Activated naive CD4-positive, alpha-beta T cell treated with anti-CD3 and anti-CD28 coated beads for 36 hours (primary cell): ENCODE measurements around the gene CCDC85B. TPM values are rescaled to one million over a fixed set of nuclear protein-coding genes. Genes with fewer than 3 reads are reported as not detected.
A peak's percentile ranks its signal among the peaks of the same experiment; 100 is the strongest.

Experiments
- CTCF ChIA-PET: fragments of 350-600 bp; sonication (Branson Sonifier 250); formaldehyde crosslinking; loops from one replicate; lab custom pipeline; 2021; ENCODE audit warnings: antibody characterized with exemption; lab: Charles Lee
- DNase-seq: peaks from one replicate; pipeline ENCODE4 v3.0.0-alpha.2; 2020
- H3K27ac Mint-ChIP-seq: one replicate; pipeline ENCODE4 v1.8.0; 2021; ENCODE audit warnings: mild to moderate bottlenecking, mixed read lengths
- H3K27me3 Mint-ChIP-seq: one replicate; pipeline ENCODE4 v1.8.0; 2021; ENCODE audit warnings: low read depth, mixed read lengths
- H3K36me3 Mint-ChIP-seq: one replicate; pipeline ENCODE4 v1.8.0; 2021; ENCODE audit warnings: low read depth, mixed read lengths
- H3K4me1 Mint-ChIP-seq: one replicate; pipeline ENCODE4 v1.8.0; 2021; ENCODE audit warnings: low read depth, mixed read lengths
- H3K4me3 Mint-ChIP-seq: one replicate; pipeline ENCODE4 v1.8.0; 2021; ENCODE audit warnings: mild to moderate bottlenecking, moderate library complexity, mixed read lengths
- H3K9me3 Mint-ChIP-seq: one replicate; pipeline ENCODE4 v1.8.0; 2021; ENCODE audit warnings: mixed read lengths
- intact Hi-C: fragments of 100-400 bp; cut with micrococcal nuclease; formaldehyde crosslinking; loops from one replicate; pipeline ENCODE4 v1.15.1; 2023
- total RNA-seq, 2 experiments: library from RNA; stranded (reverse); gene quantifications; one replicate each; pipeline ENCODE4 v1.2.3, GENCODE V29; 2021

The CCDC85B gene
- total RNA-seq, 2 experiments from 2014 or later: 27.6 to 29.0 TPM

DNA sequence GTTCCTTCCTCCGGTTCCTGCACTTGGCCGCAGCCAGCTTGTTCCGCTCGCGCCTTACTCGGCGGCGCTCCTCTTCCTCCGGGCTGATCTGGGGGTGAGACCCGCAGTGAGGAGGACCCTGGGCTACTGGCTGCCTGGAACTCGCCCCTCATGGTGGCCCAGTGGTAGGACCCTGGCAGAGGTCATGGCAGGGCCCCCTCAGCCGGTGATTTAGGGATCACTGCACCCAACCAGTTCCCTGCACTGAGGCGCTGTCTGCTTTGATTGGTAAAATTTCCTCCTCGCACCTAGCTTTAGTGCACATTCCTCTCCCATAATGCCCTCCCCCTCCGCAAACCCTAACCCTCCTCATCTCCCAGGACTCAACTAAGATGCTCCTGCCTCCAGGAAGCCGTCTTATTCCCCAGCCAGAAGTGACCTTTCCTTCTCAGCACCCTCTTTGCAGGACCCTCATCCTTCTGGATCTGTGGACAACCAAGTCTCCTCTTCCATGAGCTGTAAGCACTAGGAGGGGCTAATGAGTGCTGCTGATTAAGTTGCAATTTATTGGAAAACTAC is 3.6 kb downstream of the CCDC85B start:
- Mint-ChIP-seq H3K27me3 (no peaks in the 10 kb centered on the region), H3K27ac (peak overlapping the region; percentile 83), H3K4me3 (peak overlapping the region; percentile 74), H3K4me1 (peaks cover 73% of the 10 kb centered on the region), H3K9me3 (no peaks in the 10 kb centered on the region), H3K36me3 (peaks cover 35% of the 10 kb centered on the region)
- CTCF ChIA-PET: interaction anchor here (0.7 to 14.7 kb wide), 6 partner anchors 9 to 388 kb away, joined by 3 to 178 read pairs (median 30); partner anchors contain the start of genes CFL1 and MUS81
- peak; percentile 53 for DNase-seq
- intact Hi-C loops: loop anchor here (5.0 to 10.0 kb wide), 3 partner anchors 158 to 241 kb away; partner anchors contain the start of genes PACS1 and SF3B2

- peaks cover 35% of the 10 kb centered on the region for H3K36me3 Mint-ChIP-seq
- no peaks in the 10 kb centered on the region for H3K27me3 Mint-ChIP-seq
- CTCF ChIA-PET: interaction anchor here (6.8 kb wide), 1 partner anchor 11 kb away, joined by 52 read pairs; no protein-coding TSS in a partner anchor
- no peak overlapping the region for H3K4me3 Mint-ChIP-seq
- H3K27ac Mint-ChIP-seq: peak overlapping the region; percentile 42
- intact Hi-C loops: loop anchor here (10.0 kb wide), 1 partner anchor 239 kb away; no protein-coding TSS in a partner anchor
- peaks cover 61% of the 10 kb centered on the region for H3K4me1 Mint-ChIP-seq
- no peak for DNase-seq
- no peaks in the 10 kb centered on the region for H3K9me3 Mint-ChIP-seq
Measured at GRCh38 chr11:65895482-65895981, 5.1 kb downstream of the CCDC85B start.

GRCh38 chr11:65896034-65896999 is 5.8 kb downstream of the CCDC85B start:
- CTCF ChIA-PET: interaction anchor here (0.8 to 6.8 kb wide), 6 partner anchors 7 to 126 kb away, joined by 3 to 52 read pairs (median 4); partner anchors contain the start of genes CCDC85B, FIBP and MUS81
- H3K4me1 Mint-ChIP-seq: peaks cover 63% of the 10 kb centered on the region
- peaks cover 35% of the 10 kb centered on the region for H3K36me3 Mint-ChIP-seq
- no peak overlapping the region for H3K4me3 Mint-ChIP-seq
- H3K27ac Mint-ChIP-seq: peak overlapping the region; percentile 42
- H3K9me3 Mint-ChIP-seq: no peaks in the 10 kb centered on the region
- H3K27me3 Mint-ChIP-seq: no peaks in the 10 kb centered on the region
- intact Hi-C loops: loop anchor here (10.0 kb wide), 1 partner anchor 238 kb away; no protein-coding TSS in a partner anchor
- peak; percentile 56 for DNase-seq

- H3K4me1 Mint-ChIP-seq: peaks cover 60% of the 10 kb centered on the region
Measured at GRCh38 chr11:65897020-65897471, 6.6 kb downstream of the CCDC85B start.

DNA sequence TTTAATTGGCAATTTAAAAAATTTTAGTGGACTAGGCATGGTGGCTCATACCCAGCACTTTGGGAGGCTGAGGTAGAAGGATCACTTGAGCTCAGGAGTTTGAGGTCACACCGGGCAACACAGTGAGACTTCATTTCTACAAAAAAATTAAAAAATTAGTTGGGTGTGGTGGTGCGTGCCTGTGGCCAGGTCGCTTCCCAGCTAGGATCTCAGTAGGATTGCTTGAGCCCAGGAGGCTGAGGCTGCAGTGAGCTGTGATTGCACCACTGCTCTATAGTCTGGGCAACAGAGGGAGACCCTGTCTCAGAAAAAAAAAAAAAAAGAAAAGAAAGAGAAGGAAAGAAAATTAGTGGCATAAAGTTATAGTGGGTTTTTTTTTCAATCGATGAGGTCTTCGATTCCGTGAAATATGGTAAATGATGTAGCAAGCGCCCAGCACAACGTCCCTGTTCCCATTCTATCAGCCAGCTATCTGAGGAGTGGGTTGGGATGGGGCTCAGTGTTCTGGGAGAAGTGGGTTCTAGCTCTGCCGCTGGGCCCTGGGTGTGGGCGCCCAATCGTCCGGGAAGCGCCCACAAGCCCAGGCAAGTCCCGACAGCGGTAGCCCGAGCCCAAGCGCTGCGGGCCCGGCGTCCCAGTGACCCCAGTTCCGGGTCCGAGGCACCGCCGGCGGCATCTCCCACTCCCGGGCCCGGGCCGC is 8.3 kb downstream of the CCDC85B start:
- Mint-ChIP-seq H3K4me3 (peak overlapping the region; percentile 83), H3K9me3 (no peaks in the 10 kb centered on the region), H3K27me3 (no peaks in the 10 kb centered on the region), H3K27ac (peak overlapping the region; percentile 86), H3K4me1 (peaks cover 43% of the 10 kb centered on the region), H3K36me3 (peaks cover 24% of the 10 kb centered on the region)
- DNase-seq: no peak
- intact Hi-C loops: loop anchor here (10.0 kb wide), 1 partner anchor 236 kb away; no protein-coding TSS in a partner anchor
- CTCF ChIA-PET: interaction anchor here (0.6 to 6.8 kb wide), 7 partner anchors 9 to 104 kb away, joined by 4 to 52 read pairs (median 5); partner anchors contain the start of genes BANF1, CCDC85B, FIBP and MUS81

More at GRCh38 chr11:65897020-65897471, 6.6 kb downstream of the CCDC85B start:
- CTCF ChIA-PET: interaction anchor here (0.8 to 6.8 kb wide), 6 partner anchors 8 to 125 kb away, joined by 3 to 52 read pairs (median 4); partner anchors contain the start of genes CCDC85B, FIBP and MUS81
- H3K27me3 Mint-ChIP-seq: no peaks in the 10 kb centered on the region
- H3K27ac Mint-ChIP-seq: peak overlapping the region; percentile 42
- peaks cover 32% of the 10 kb centered on the region for H3K36me3 Mint-ChIP-seq
- no peak for DNase-seq
- H3K9me3 Mint-ChIP-seq: no peaks in the 10 kb centered on the region
- intact Hi-C loops: loop anchor here (10.0 kb wide), 1 partner anchor 238 kb away; no protein-coding TSS in a partner anchor
- H3K4me3 Mint-ChIP-seq: peak overlapping the region; percentile 39

GRCh38 chr11:65899356-65900124 is 9.1 kb downstream of the CCDC85B start:
- peak overlapping the region; percentile 83 for H3K4me3 Mint-ChIP-seq
- peak overlapping the region; percentile 79 for H3K27ac Mint-ChIP-seq
- CTCF ChIA-PET: interaction anchor here (0.7 to 2.6 kb wide), 5 partner anchors 9 to 146 kb away, joined by 4 to 16 read pairs (median 5); partner anchors contain the start of genes BANF1, CCDC85B and FIBP
- H3K4me1 Mint-ChIP-seq: peaks cover 36% of the 10 kb centered on the region
- DNase-seq: peak; percentile 86
- peaks cover 2% of the 10 kb centered on the region for H3K27me3 Mint-ChIP-seq
- intact Hi-C loops: loop anchor here (1.0 to 10.0 kb wide), 8 partner anchors 11 to 284 kb away; partner anchors contain the start of genes C11orf68, DRAP1, FIBP and PCNX3
- peaks cover 24% of the 10 kb centered on the region for H3K36me3 Mint-ChIP-seq
- no peaks in the 10 kb centered on the region for H3K9me3 Mint-ChIP-seq

DNA sequence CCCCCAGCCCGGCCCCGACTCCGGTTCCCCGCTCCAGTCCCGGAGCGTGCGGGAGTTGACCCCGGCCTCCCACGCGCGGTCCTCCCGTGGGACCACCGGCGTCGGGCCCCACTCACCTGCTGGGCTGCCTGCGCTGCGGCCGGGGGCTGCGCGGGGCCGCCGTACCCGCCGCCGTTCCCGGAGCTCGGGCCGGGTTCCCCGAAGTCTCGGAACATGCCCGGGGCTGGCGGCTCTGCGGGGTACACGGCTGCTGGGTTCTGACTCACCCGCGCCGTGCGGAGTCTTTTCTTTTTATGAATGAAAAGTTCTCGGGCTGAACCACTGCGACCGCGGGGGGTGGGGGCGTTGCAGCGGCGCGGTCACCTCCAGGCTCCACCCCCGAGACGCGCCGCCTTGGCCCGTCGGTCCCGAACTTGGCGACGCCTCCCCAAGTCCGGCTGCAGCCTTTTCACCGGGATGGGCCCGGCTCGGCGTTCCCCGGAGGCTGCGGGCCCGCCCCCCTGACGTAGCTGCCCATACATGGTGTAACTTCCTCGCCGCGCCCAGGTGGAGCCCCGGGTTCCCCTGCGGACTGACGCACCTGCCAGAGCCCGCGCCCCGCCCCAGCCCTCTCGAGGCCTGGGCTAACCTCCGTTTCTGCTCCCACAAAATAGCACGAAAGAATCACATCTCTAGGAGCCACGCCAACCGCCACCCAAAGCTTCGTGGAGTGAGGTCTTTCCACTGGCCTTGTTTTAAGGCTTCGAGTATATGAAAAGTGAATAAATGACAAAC is 9.8 kb downstream of the CCDC85B start, which contains the start of gene FOSL1:
FOSL1 (minus strand) TSS at position 264 of the 774 bp plus-strand sequence; CDS start at position 215, 49 bp downstream.
- Mint-ChIP-seq H3K36me3 (peaks cover 21% of the 10 kb centered on the region), H3K4me1 (peaks cover 33% of the 10 kb centered on the region), H3K27ac (peak within 1 kb of the TSS; percentile 79), H3K9me3 (no peaks in the 10 kb centered on the region), H3K4me3 (peak within 1 kb of the TSS; percentile 83), H3K27me3 (peaks cover 2% of the 10 kb centered on the region)
- CTCF ChIA-PET: interaction anchor here (0.6 to 2.6 kb wide), 7 partner anchors 8 to 145 kb away, joined by 3 to 16 read pairs (median 4); partner anchors contain the start of genes CCDC85B and FIBP
- peak; percentile 96 for DNase-seq
- intact Hi-C loops: loop anchor here (1.0 kb wide), 7 partner anchors 12 to 285 kb away; partner anchors contain the start of genes C11orf68, DRAP1, FIBP and PCNX3

GRCh38 chr11:65900899-65901180 is 10.4 kb downstream of the CCDC85B start:
- H3K9me3 Mint-ChIP-seq: no peaks in the 10 kb centered on the region
- peaks cover 2% of the 10 kb centered on the region for H3K27me3 Mint-ChIP-seq
- intact Hi-C loops: loop anchor here (1.0 kb wide), 7 partner anchors 13 to 286 kb away; partner anchors contain the start of genes C11orf68, DRAP1, FIBP and PCNX3
- peaks cover 17% of the 10 kb centered on the region for H3K36me3 Mint-ChIP-seq
- H3K4me3 Mint-ChIP-seq: no peak overlapping the region
- CTCF ChIA-PET: interaction anchor here (0.8 to 2.6 kb wide), 9 partner anchors 8 to 312 kb away, joined by 3 to 16 read pairs (median 4); partner anchors contain the start of genes CCDC85B and FIBP
- no peak for DNase-seq
- no peak overlapping the region for H3K27ac Mint-ChIP-seq
- H3K4me1 Mint-ChIP-seq: peaks cover 28% of the 10 kb centered on the region

- H3K9me3 Mint-ChIP-seq: no peaks in the 10 kb centered on the region
- H3K4me3 Mint-ChIP-seq: no peak overlapping the region
- H3K36me3 Mint-ChIP-seq: peaks cover 4% of the 10 kb centered on the region
- intact Hi-C loops: no loop called here
- no peak for DNase-seq
- no peak overlapping the region for H3K27ac Mint-ChIP-seq
- peaks cover 2% of the 10 kb centered on the region for H3K27me3 Mint-ChIP-seq
- peaks cover 8% of the 10 kb centered on the region for H3K4me1 Mint-ChIP-seq
- CTCF ChIA-PET: no interaction called here
Measured at GRCh38 chr11:65903068-65903481, 12.6 kb downstream of the CCDC85B start.

DNA sequence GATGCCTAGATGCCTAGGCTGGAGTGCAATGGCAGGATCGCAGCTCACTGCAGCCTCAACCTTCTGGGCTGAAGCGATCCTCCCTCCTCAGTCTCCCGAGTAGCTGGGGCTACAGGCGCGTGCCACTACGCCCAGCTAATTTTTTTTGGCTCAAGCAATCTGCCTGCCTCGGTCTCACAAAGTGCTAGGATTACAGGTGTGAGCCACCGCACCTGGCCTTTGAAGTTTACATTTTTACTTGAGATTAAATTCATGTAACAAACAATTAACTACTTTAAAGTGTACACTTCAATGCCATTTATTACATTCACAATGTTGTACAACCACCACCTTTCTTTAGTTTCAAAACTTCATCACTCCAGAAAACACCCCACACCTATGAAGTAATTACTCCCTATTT is 13.2 kb downstream of the CCDC85B start:
- H3K27me3 Mint-ChIP-seq: peaks cover 2% of the 10 kb centered on the region
- no peak for DNase-seq
- CTCF ChIA-PET: interaction anchor here (1.0 kb wide), 1 partner anchor 20 kb away, joined by 4 read pairs; no protein-coding TSS in a partner anchor
- no peak overlapping the region for H3K4me3 Mint-ChIP-seq
- peaks cover 5% of the 10 kb centered on the region for H3K4me1 Mint-ChIP-seq
- no peak overlapping the region for H3K27ac Mint-ChIP-seq
- H3K9me3 Mint-ChIP-seq: no peaks in the 10 kb centered on the region
- intact Hi-C loops: no loop called here
- H3K36me3 Mint-ChIP-seq: peaks cover 3% of the 10 kb centered on the region
